ENCODE data around the gene FAM200C. TPM values are rescaled to one million over a fixed set of nuclear protein-coding genes. Genes with fewer than 3 reads are reported as not detected.

The FAM200C gene
- polyA plus RNA-seq, 1 experiment, result 5.3 TPM

GRCh38 chr5:160356550-160357347 lies 43.1 kb downstream of the FAM200C start:
- DNase-seq (ENCODE audit: low read depth, low spot score), result no peak

GRCh38 chr5:160354666-160355065 lies 45.2 kb downstream of the FAM200C start:
- ChIA-PET POLR2A (no interaction called here), CTCF (no interaction called here)
- no peak for TF ChIP-seq CTCF (IDR thresholded peaks at IDR 0.05; ENCODE audit: low read depth, low read length)
- Histone ChIP-seq H3K4me3 (ENCODE audit: low read depth, low read length) (no peak overlapping the region), H3K27me3 (ENCODE audit: control insufficient read depth, insufficient read depth, low read length) (no peaks in the 10 kb centered on the region), H3K9me3 (ENCODE audit: control insufficient read depth, insufficient read depth, low read length) (no peaks in the 10 kb centered on the region; the same call in 1 of the 2 replicates), H3K27ac (ENCODE audit: low read depth, low read length) (no peak overlapping the region)
- DNase-seq (ENCODE audit: low read depth, low spot score), result no peak

More at GRCh38 chr5:160356550-160357347, 43.1 kb downstream of the FAM200C start:
- Histone ChIP-seq H3K27me3 (ENCODE audit: control insufficient read depth, insufficient read depth, low read length) (no peaks in the 10 kb centered on the region), H3K9me3 (ENCODE audit: control insufficient read depth, insufficient read depth, low read length) (no peaks in the 10 kb centered on the region), H3K27ac (ENCODE audit: low read depth, low read length) (no peak overlapping the region), H3K4me3 (ENCODE audit: low read depth, low read length) (no peak overlapping the region)
- CTCF ChIA-PET, result interaction anchor here (1.0 to 1.9 kb wide), 3 partner anchors 11 to 335 kb away, joined by 3 to 9 read pairs (median 8); no protein-coding TSS in a partner anchor
- no peak for TF ChIP-seq CTCF (IDR thresholded peaks at IDR 0.05; ENCODE audit: low read depth, low read length)
- POLR2A ChIA-PET, result no interaction called here

- no peak for TF ChIP-seq CTCF (IDR thresholded peaks at IDR 0.05; ENCODE audit: low read depth, low read length)
- CTCF ChIA-PET, result interaction anchor here (1.6 to 1.7 kb wide), 2 partner anchors 9 to 328 kb away, joined by 3 to 6 read pairs; no protein-coding TSS in a partner anchor
- DNase-seq (ENCODE audit: low read depth, low spot score), result no peak
- Histone ChIP-seq H3K27me3 (ENCODE audit: control insufficient read depth, insufficient read depth, low read length) (no peaks in the 10 kb centered on the region), H3K9me3 (ENCODE audit: control insufficient read depth, insufficient read depth, low read length) (no peaks in the 10 kb centered on the region; the same call in 1 of the 2 replicates), H3K27ac (ENCODE audit: low read depth, low read length) (no peak overlapping the region), H3K4me3 (ENCODE audit: low read depth, low read length) (no peak overlapping the region)
- POLR2A ChIA-PET, result interaction anchor here (0.6 kb wide), 1 partner anchor 17 kb away, joined by 4 read pairs; no protein-coding TSS in a partner anchor
These were observed 46.5 kb downstream of the FAM200C start for GRCh38 chr5:160353379-160353778.

- no peak overlapping the region for H3K4me3 ChIP-seq (ENCODE audit: low read depth, low read length)
- CTCF ChIA-PET, result interaction anchor here (0.9 to 1.6 kb wide), 3 partner anchors 154 to 331 kb away, joined by 3 to 9 read pairs (median 3); no protein-coding TSS in a partner anchor
- DNase-seq (ENCODE audit: low read depth, low spot score), result no peak
- no peak for TF ChIP-seq CTCF (IDR thresholded peaks at IDR 0.05; ENCODE audit: low read depth, low read length)
- POLR2A ChIA-PET, result no interaction called here
- H3K27me3 ChIP-seq (ENCODE audit: control insufficient read depth, insufficient read depth, low read length), result no peaks in the 10 kb centered on the region
- H3K9me3 ChIP-seq (ENCODE audit: control insufficient read depth, insufficient read depth, low read length), result no peaks in the 10 kb centered on the region; the same call in 1 of the 2 replicates
- no peak overlapping the region for H3K27ac ChIP-seq (ENCODE audit: low read depth, low read length)
These were observed 47.5 kb downstream of the FAM200C start for GRCh38 chr5:160352308-160352707.

GRCh38 chr5:160349935-160350303 lies 49.9 kb downstream of the FAM200C start:
- CTCF ChIA-PET, result interaction anchor here (0.7 to 3.4 kb wide), 2 partner anchors 20 to 328 kb away, joined by 3 to 20 read pairs; partner anchors contain the start of gene C1QTNF2
- H3K9me3 ChIP-seq (ENCODE audit: control insufficient read depth, insufficient read depth, low read length), result no peaks in the 10 kb centered on the region; the same call in 1 of the 2 replicates
- DNase-seq (ENCODE audit: low read depth, low spot score), result no peak
- no peaks in the 10 kb centered on the region for H3K27me3 ChIP-seq (ENCODE audit: control insufficient read depth, insufficient read depth, low read length)
- H3K27ac ChIP-seq (ENCODE audit: low read depth, low read length), result no peak overlapping the region
- TF ChIP-seq CTCF (IDR thresholded peaks at IDR 0.05; ENCODE audit: low read depth, low read length), result no peak
- H3K4me3 ChIP-seq (ENCODE audit: low read depth, low read length), result no peak overlapping the region
- POLR2A ChIA-PET, result no interaction called here
